Measurements from ENCODE around the gene CX3CL1. TPM values are rescaled to one million over a fixed set of nuclear protein-coding genes. Genes with fewer than 3 reads are reported as not detected.
A peak's percentile ranks its signal among the peaks of the same experiment; 100 is the strongest.

CX3CL1 gene
- total and polyA plus RNA-seq, 10 of the 15 experiments (the other 5 are each of a cell fraction or from before 2014, with no cell fraction given) = 0.03 to 1.2 (median 0.46) TPM

DNA sequence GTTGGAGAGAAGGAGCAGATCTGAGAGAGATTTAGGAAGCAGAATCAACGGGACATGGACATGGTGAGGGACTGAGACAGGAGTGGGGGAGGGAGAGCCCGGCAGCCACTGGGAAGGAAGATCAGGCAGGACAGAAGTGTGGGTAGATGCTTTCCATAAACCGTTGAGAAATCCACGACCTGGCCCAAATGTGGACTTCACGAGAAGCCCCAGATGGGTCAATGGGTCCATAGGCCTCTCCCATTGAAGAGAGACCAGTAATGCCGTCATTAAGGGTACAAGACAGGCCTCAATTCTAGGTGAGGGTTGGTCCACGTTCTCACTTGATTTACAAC, 14.2 kb upstream of the CX3CL1 start:
- in situ Hi-C loops (cut with MboI) (no loop called here), intact Hi-C loops (cut with micrococcal nuclease; ENCODE audit: unreplicated experiment) (loop anchor here (1.0 to 5.0 kb wide), 3 partner anchors 17 to 56 kb away; no protein-coding TSS in a partner anchor)
- Histone ChIP-seq H3K4me2 (ENCODE audit: control insufficient read depth, insufficient read depth) (peak overlapping the region; percentile 14), H2AFZ (ENCODE audit: control insufficient read depth, low read depth, low read length) (peak overlapping the region; percentile 44), H3K9me3 (replicated peaks; ENCODE audit: control insufficient read depth, insufficient read depth, low read length) (no peaks in the 10 kb centered on the region), H4K20me1 (ENCODE audit: control insufficient read depth, insufficient read depth) (no peaks in the 10 kb centered on the region), H3K9ac (ENCODE audit: control insufficient read depth, insufficient read depth, low read length) (no peak overlapping the region), H3K27ac (ENCODE audit: control insufficient read depth, insufficient read depth) (peak overlapping the region; percentile 30), H3K4me3 (no peak overlapping the region), H3K4me1 (ENCODE audit: control insufficient read depth, insufficient read depth, low read length) (peaks cover 23% of the 10 kb centered on the region), H3K36me3 (ENCODE audit: control insufficient read depth in 2 of 2, insufficient read depth in 2 of 2, low read length in 1 of 2) (no peaks in the 10 kb centered on the region; a peak in 1 of 4 replicates), H3K79me2 (ENCODE audit: control insufficient read depth, insufficient read depth, low read length) (no peaks in the 10 kb centered on the region), H3K27me3 (replicated peaks in 1 of 2; ENCODE audit: control insufficient read depth in 2 of 2, insufficient read depth in 2 of 2, low read length in 1 of 2) (no peaks in the 10 kb centered on the region)
- 11% methylated on average over 7 of the region's 7 CpGs for WGBS (ENCODE audit: insufficient coverage, insufficient replicate concordance, low lambda C conversion rate, missing lambda C conversion rate)
- TF ChIP-seq NBN (IDR thresholded peaks at IDR 0.05) = 0 out of 2 replicates have a peak, but pooled peaks have one; percentile 29
- TF ChIP-seq, protein P1, sequence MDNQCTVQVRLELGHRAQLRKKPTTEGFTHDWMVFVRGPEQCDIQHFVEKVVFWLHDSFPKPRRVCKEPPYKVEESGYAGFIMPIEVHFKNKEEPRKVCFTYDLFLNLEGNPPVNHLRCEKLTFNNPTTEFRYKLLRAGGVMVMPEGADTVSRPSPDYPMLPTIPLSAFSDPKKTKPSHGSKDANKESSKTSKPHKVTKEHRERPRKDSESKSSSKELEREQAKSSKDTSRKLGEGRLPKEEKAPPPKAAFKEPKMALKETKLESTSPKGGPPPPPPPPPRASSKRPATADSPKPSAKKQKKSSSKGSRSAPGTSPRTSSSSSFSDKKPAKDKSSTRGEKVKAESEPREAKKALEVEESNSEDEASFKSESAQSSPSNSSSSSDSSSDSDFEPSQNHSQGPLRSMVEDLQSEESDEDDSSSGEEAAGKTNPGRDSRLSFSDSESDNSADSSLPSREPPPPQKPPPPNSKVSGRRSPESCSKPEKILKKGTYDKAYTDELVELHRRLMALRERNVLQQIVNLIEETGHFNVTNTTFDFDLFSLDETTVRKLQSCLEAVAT (IDR thresholded peaks at IDR 0.05) = peak; percentile 46; the same call in 1 of the 2 replicates
- TF ChIP-seq SREBF1 (IDR thresholded peaks at IDR 0.05; ENCODE audit: low read length) = no peak
- no peak for TF ChIP-seq SRF (IDR thresholded peaks at IDR 0.05; ENCODE audit: low read depth in 2 of 2, low read length in 2 of 2)
- ChIA-PET POLR2A (interaction anchor here (0.9 to 1.7 kb wide), 3 partner anchors 12 to 97 kb away, joined by 3 to 4 read pairs (median 3); no protein-coding TSS in a partner anchor), CTCF (interaction anchor here (1.3 to 3.6 kb wide), 3 partner anchors 9 to 60 kb away, joined by 3 to 19 read pairs (median 15); no protein-coding TSS in a partner anchor), SMC1A (ENCODE audit: uncharacterized antibody, unreplicated experiment) (interaction anchor here (0.9 to 1.9 kb wide), 6 partner anchors 12 to 55 kb away, joined by 3 to 9 read pairs (median 5); no protein-coding TSS in a partner anchor), RAD21 (ENCODE audit: unreplicated experiment) (interaction anchor here (1.0 to 3.4 kb wide), 5 partner anchors 9 to 59 kb away, joined by 4 to 15 read pairs (median 9); no protein-coding TSS in a partner anchor)
- no TSS peak for BruUV-seq (replicated peaks)
- FAIRE-seq (no peak), ATAC-seq (peak; percentile 5), DNase-seq (ENCODE audit: low read depth, low spot score) (no peak)
